NCI-H187 treated with DMSO at 0.1 percent for 48 hours (cell line): ENCODE measurements around the gene GNB4.

ENCODE experiments used
- DNase-seq: peaks from one replicate; lab custom pipeline; 2025; lab: John Stamatoyannopoulos, UW

GNB4 gene

DNA sequence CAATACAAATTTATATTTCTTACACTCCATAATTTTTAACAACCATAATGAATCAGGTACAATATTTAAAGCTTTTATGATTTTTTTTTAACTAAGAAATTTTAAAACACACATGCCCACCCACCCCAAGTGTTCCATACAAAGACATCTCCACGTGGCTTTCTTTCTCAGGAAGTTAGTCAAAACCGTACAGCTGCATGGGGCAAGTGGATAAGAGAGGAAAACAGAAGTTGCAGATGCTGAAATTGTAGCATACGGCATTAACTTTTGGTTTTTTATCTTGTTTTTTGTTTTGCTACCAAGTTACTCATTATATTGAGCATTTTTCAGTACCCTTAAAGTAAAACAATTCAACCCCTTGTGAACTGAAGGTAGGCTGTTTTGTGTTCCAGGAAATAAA is 14.8 kb downstream of the GNB4 start:
- no peak for DNase-seq

DNA sequence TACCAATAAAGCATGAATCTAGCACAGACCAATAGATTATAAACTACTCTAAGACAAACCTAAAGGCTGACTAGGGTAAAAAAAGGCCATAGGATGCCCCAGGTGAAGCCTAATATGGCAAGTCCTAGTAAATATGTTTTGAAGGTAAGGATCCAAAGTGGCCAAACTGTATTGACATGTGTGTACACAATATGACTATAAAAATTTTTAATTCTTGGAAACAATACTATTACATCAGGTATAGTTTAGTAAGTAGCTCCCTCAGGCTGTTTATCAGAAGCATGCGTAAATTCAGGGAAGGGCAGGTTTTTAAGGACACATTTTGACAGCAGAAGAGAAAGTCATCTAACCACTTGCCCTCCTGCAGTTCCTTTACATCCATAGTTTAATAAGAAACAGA is 18.8 kb downstream of the GNB4 start:
- DNase-seq: no peak

DNA sequence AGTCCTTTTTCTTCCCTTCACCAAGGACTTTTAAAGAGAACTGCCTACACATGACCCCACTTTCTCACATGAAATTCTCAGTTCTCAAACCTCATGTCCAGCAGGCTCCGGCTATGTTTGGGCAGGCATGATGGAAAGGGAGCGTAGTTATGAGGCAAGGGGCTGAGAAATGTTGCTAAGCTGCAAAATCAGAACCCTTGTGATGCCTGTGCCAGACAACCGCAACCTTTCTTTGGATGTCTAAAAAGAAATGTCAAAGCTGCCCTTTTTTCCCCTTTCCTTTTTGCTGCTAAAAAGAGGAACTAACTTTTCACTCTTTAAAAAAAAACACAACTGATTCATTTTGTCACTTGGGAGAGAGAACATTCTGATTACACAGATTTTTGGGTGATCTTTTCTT is 19.2 kb downstream of the GNB4 start:
- DNase-seq: no peak

DNA sequence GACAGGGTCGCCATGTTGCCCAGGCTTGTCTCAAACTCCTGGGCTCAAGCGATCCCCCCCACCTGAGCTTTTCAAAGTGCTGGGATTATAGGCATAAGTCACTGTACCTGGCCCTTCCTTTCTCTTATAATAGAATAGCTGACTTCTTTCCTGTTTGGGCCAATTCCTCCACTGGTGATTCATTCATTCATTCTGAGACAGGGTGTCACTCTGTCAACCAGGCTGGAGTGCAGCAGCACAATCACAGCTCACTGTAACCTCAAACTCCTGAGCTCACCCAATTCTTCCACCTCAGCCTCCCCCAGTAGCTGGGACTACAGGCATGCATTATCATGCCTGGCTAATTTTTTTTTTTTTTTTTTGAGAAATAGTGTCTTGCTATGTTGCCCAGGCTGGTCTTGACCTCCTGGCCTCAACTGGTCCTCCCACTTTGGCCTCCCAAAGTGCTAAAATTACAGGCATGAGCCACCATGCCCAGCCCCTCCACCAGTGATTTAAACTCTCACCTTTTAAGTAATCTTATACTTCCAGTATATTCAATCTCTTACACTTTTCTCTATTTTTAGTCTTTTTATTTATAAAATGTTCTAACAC is 20.9 kb downstream of the GNB4 start:
- no peak for DNase-seq

DNA sequence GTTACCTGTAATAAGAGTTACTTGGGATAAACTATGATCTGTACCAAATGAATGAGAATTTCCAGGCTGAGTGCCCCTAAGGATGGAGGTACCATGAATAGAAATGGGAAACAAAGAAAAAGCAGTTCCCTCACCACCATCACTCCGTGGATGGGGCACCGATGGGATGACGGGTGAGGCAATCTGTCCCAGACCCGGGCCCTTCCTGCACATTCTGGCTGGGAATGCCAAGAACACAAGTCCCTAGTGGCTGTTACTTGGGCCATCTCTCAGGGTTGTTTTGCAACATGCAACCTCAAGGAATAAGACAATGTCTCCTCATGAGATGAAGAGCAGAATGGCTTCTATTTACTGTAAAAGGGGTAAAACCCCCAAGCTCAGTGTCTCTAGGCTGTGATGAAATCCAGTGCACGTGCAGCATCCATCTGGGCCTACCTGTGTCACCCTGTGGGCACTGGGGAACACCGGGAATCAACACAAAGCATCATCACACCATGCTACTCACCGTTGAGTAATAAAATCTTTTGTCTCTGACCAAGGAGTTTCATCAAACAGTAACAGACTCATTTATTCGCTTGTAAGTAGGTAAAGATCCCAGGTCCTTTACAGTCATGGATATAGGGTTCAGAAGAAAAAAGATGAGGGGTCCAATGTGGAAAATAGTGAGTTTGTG is 22.3 kb downstream of the GNB4 start:
- no peak for DNase-seq

DNA sequence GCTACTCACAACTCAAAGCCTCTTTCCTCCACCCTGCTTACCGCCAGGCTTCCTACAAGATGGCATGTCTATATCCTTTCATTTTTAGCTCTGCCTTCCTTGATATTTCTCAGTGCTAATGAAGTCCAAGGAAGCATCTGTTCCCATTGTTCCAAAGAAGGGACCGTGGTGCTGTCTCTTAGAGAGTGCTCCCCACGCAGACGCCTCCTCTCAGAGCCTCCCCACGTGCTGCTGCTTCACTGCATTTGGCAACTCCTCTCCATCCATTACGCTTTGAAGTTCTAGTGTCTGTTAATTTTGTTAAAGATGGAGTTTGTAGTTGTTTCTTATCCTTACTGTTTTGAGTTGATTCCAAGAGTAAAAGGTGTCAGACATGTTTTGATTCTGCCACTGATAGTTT is 26.2 kb downstream of the GNB4 start:
- no peak for DNase-seq

DNA sequence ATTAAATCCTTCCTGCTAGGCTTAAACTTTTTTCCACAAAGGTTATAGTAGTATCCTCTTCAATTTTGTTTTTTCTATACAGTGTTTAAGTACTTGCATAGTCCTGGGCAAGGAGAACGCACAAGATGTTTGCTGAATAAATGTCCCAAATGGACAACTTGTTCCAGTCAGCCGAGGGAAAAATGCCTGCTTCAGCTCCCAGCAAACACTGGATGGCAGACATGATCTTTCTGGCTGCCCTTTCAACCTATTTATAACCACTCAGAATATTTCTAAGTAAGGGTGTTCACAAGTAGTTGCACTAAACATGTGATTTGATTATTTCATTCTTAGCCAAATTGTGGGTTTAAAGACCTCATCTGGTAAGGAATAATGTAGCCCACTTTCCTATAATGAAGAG is 29.8 kb downstream of the GNB4 start:
- DNase-seq: no peak

DNA sequence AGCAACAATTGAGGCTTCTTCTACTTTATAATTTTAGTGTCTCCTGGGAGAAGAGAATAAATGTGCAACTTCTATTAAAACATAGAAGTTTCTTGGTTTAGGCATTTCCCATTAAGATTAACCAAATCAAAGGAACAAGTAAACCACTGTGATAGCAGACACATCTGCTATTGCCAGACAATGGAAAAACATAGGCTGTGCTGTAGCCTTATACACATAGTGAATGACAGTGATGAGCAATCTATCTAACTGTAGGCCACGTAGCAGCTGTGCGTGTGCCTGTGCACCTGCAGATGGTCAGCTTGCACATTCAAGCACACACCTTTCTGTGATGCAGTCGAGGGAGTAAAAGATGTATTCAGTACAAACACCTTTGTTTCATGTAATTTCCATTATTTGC is 32.7 kb downstream of the GNB4 start:
- no peak for DNase-seq

DNA sequence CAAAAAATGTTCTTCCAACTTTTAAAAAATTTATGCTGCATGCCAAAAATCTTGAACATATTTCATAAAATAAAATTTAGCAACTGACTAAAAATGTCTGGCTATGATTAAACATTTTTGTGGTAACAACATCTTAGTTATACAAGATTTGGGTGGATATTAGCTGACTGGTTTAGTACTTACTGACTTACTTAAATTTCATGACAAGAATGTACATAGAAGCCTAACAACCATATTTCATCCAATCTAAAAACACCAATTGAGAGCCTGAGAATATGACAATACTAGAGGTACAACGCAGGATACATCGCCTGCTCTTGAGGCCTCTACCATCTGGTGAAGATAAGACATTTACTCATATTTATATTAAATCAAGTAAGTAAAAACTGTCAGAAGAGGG is 34.6 kb downstream of the GNB4 start:
- DNase-seq: no peak

DNA sequence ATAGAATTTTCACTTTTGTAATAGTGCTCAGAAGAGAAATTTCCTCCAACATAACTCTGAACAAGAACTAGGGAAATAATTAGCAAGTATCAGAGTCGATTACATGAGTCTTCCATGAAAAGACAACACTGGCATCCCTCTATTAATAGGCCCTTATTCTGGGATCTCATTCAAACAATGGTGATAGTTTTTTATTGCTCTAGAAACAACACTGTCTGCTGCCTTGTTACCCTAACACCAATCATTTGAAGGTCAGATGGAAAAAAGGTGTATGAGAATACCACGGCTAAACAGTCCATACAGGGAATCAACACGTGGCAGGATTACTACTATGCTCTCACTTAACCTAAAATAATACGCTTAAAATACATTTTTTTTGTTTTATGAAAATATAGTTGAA is 35.9 kb downstream of the GNB4 start:
- DNase-seq: no peak

DNA sequence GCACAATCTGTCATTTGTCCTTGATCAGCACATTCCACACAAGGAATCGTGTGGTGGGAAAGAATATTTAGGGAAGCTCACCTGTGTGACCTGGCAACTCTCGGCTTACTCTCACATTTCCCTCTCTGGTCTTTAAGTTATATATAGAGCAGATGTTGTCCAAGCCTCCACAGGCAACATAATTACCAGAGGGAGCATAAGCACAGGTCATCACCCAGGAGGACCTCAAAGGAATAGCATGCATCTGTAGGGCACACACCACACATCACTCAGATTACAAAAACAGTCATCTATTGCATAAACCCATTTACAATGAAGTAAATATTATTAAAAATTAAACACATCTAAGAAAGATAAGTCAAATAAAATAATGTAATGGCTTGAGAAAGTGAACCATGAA is 36.5 kb downstream of the GNB4 start:
- DNase-seq: no peak

DNA sequence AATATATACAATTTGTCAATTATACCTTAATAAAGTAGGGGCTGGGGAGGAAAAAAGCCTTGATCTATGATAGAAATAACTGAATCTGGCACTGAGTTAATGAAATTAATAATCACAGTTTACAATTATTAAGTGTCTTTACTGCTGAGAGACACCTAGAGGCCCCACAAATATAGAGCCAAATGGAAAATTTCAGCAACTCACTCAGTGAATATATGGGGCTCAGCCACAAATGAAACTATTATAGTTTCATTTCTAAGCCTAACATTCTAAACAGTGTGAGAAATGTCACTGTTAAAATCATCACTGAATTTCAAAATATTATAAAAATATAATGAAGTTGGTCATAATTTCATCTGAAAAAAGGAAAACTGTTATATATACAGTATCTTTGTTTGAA is 40.3 kb downstream of the GNB4 start:
- no peak for DNase-seq

DNA sequence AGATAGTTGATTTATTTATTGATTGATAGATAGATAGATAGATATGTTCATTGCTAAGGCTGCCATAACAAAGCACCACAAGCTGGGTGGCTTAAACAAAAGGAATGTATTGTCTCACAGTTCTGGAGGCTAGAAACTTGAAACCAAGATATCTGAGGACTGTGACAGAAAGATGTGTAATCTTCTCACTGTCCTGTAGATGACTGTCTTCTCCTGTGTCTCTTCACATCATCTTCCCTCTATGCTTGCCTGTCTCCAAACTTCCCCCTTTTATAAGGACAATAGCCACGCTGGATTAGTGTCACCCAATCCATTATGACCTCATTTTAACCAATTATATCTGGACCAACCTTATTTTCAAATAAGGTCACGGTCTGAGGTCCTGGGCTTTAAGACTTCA is 40.9 kb downstream of the GNB4 start:
- no peak for DNase-seq

DNA sequence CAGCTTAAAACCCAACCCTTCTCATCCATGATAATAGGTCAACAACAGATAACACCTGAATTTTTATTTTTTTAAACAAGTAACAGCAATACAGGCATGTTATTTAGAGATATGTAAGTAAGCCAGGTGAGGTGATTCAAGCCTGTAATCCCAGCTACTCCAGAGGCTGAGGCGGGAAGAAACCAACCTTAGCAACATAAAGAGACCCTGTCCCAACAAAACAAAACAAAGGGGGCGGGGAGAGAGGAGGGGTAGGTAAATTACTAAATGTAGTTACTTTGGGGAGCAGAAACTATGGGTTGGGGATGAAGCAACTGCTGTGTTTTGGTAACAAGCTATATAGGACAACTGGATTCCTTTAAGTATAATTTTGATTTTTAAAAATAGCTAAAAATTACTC is 47.0 kb downstream of the GNB4 start:
- no peak for DNase-seq

DNA sequence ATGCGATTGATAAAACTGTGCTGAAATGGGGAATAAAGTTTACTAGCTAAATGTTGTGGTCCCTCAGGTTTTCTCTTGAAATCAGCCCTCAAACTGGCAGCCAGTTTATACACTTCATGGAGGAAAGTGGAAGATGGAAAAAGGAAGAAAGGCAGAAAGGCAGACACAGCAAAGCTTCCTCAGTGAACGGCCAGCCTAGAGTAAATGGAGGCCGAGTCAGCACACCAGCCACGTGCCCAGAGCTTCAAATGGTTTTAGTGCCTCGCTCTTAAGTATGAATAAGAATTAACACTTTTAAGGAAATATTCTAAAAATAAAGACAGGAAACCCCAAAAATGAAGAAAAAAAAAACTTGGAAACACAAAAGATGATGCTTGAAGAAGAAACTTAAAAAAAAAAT is 48.3 kb downstream of the GNB4 start:
- no peak for DNase-seq

DNA sequence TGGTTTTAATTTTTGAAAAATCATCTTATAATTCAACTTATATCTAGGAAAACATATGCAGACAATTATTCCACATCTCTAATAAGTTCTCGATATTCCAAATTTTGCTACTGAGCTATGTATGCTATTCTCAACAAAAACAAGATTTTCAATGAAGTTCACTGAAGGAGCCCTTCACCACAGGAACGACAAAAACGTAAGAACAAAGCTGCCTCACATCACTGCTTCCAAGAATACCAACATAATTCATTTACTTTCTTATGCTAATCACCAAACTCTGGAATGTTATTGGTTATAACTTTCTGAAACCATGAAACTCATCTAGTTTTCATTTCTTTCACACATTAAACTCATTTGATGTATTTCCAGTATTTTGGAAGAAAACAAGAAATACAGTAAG is 49.7 kb downstream of the GNB4 start:
- DNase-seq: no peak

DNA sequence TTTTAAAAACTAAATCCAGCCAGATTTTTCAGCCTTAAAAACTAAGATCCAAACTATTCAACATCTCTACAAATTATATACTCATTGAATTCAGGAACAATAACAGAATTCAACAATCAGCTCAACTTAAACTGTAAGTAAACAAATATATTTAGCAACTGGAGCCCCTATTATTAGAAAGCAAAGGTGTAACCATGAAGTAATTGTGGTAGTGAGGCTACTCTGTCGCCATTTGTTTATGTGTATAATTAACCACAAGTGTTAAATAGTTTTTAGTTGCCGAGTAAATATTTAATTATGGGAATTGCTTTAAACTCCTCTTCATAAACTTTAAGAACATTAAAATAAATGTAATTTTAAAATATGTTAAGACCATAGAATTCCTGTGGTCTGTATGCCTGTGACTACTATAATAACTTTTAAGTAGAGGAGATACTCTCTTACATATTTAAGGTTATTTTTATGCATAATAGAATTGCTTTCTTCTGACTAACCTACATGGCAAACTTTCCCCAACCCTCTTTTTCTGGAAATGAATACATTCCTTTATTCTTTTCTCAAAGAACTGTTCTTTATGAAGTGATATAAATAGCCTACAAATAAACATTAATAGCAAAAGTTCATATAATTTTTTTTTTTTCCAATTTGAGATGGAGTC is 52.6 kb downstream of the GNB4 start:
- DNase-seq: no peak

DNA sequence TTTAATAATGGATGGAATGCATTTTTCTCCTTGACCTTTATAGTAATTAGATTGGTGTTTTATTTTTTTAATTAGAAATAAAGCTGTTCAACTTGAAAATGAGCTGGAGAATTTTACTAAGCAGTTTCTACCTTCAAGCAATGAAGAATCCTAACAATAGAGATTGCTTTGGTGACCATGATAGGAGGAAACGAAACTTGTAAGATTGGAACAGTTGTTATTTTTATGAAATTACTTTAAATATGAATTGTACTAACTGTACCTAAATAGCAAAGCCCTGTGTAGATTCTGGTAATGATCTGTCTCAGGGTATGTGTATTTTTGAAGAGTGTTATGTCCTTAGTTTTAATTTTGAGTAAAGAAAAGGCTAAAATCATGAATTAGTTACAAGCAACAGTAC is 59.4 kb downstream of the GNB4 start:
- DNase-seq: no peak

DNA sequence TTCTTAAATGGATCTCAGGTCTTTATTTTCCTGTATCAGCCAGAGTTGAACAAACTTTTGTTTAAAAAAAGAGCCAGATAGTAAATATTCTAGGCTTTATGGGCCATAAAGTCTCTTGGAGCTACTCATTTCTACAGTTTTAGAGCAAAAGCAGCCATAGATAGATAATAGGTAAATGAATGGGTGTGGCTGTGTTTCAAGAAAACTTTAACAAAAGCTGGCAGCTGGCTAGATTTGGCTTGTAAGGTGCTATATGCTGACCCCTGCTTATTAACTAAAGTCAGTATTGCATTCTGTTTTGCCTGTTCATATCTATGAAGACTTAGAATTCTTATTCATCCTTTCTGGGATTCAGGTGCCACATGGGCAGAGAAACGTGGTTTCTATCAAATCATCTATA is 74.8 kb downstream of the GNB4 start:
- no peak for DNase-seq

DNA sequence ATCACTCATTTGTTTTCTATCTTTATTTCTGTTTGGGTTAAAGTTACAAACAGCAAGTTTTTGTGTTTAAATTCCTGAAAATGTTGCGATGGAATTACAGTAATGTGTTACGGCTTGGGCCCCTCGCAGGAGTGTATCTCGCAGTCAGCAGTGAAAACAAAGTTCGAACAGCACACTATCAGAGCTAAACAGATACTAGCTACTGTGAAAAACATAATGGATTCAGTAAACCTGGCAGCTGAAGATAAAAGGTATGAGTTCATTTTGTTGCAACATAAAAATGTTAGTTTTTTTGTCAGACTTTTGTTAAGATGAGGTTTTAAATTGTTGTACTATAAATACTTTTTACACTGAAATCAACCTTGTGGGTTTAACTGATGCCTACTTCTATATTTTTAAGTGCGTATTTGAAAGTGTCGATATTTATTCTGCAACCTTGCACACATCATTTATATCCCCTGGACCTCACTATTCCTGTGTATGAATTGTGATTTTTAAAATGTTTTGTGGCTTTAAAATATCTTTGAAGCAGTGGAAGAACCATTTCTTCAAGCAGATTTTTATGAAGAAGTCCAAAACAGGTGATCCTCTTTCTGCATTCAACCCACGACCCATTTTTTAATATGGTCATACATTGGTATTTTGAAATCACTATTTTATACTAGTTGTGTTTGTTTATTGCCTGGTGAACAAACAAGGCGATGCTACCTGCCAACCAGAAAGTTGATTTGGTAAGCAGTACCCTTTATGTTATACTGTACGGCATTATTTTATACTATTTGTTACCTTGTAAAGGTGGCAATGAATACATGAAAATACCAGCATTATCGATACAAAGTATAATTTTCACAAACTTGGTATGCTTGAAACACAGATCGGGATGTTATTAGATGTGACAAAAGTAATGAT is 75.9 kb downstream of the GNB4 start:
- DNase-seq: no peak

DNA sequence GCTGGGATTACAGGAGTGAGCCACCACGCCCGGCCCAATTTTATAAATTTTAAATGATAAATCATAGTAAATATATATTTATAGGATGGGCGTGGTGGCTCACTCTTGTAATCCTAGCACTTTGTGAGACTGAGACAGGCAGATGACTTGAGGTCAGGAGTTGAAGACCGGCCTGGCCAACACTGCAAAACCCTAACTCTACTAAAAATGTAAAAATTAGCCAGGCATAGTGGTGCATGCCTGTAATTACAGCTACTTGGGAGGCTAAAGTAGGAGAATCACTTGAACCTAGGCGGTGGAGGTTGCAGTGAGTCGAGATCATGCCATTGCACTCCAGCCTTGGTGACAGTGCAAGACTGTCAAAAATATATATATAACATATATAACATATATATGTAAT is 77.3 kb downstream of the GNB4 start:
- no peak for DNase-seq

DNA sequence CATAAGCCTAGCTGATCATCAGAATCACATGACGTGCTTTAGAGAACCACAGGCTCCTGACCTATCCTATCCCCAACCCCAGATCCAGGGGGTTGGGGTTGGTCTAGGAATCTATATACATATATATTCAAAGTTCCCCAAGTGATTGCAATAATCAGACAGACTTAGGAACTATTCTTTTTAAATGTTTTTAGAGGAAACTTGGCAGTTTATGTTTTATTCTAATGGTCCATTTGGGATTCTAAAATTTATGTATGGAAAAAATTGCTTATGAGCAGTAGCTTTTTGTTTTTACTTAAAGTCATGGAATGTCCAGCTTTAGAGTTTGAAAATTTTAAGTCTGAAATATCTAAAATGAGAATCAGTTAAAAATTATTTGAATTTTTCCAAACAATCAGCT is 81.6 kb downstream of the GNB4 start:
- DNase-seq: no peak

DNA sequence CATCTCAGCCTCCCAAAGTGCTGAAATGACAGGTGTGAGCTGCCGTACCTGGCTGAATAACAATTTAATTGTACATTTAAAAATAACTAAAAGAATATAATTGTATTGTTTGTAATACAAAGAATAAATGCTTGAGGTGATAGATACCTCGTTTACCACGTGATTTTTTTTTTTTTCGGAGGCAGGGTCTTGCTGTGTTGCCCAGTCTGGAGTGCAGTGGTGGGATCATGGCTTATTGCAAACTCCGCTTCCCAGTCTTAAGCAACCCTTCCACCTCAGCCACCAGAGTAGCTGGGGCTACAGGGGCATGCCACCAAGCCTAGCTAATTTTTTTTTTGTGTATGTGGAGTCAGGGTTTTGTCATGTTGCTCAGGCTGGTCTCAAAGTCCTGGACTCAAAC is 87.9 kb downstream of the GNB4 start:
- DNase-seq: no peak
